Caco-2 (cell line): ENCODE measurements around the gene PEX1. TPM values are rescaled to one million over a fixed set of nuclear protein-coding genes. Genes with fewer than 3 reads are reported as not detected.
"Not testable (repeated sequence)": the region's sequence is repeated elsewhere in the genome, so short reads cannot be mapped to it uniquely, and the experiment has no call there.

Source experiments
- BruUV-seq: library from RNA; stranded (reverse); fragments of 400-500 nt; replicated peaks from 2 replicates; lab custom pipeline; 2021; lab: Mats Ljungman, UMichigan
- CTCF ChIA-PET: fragments of 300-600 bp; sonication (Branson Sonifier 250); formaldehyde crosslinking; loops from one replicate; lab custom pipeline; 2022; ENCODE audit warnings: antibody characterized with exemption; lab: Charles Lee
- POLR2A ChIA-PET: fragments of 300-600 bp; sonication (Branson Sonifier 250); formaldehyde crosslinking; loops from one replicate; lab custom pipeline; 2022; ENCODE audit warnings: antibody characterized with exemption; lab: Charles Lee
- DNase-seq, 2 experiments: peaks; one replicate each; pipeline versions ENCODE4 v3.0.0 to v3.0.0-alpha.2; 2020 to 2022
- H3K27me3 ChIP-seq: replicated peaks from 2 replicates; pipeline ENCODE4 v1.6.0; 2011; ENCODE audit warnings: low read length; ENCODE audit not compliant: control insufficient read depth, insufficient read depth
- H3K36me3 ChIP-seq: 2 replicates; pipeline ENCODE4 v1.5.1; 2011; ENCODE audit warnings: low read length; ENCODE audit not compliant: control insufficient read depth, insufficient read depth
- H3K4me1 ChIP-seq: fragments of 250-450 bp; sonication (Bioruptor Pico); 2 replicates; pipeline ENCODE4 v1.5.1; 2020; ENCODE audit warnings: mild to moderate bottlenecking
- H3K4me3 ChIP-seq: 2 replicates; pipeline ENCODE4 v1.5.1; 2011; ENCODE audit warnings: low read depth, mild to moderate bottlenecking, control low read depth, low read length
- H3K9me3 ChIP-seq: fragments of 250-450 bp; sonication (Bioruptor Pico); 2 replicates; pipeline ENCODE4 v1.5.1; 2020; ENCODE audit warnings: mild to moderate bottlenecking, moderate library complexity
- H3K27ac Mint-ChIP-seq: one replicate; pipeline ENCODE4 v1.8.0; 2022; ENCODE audit warnings: mixed read lengths; ENCODE audit not compliant: unreplicated experiment
- H3K27me3 Mint-ChIP-seq: one replicate; pipeline ENCODE4 v1.8.0; 2022; ENCODE audit warnings: mixed read lengths; ENCODE audit not compliant: insufficient read depth, unreplicated experiment
- H3K36me3 Mint-ChIP-seq: one replicate; pipeline ENCODE4 v1.8.0; 2022; ENCODE audit warnings: mild to moderate bottlenecking, mixed read lengths; ENCODE audit not compliant: insufficient read depth, unreplicated experiment
- H3K4me1 Mint-ChIP-seq: one replicate; pipeline ENCODE4 v1.8.0; 2022; ENCODE audit warnings: low read depth, mixed read lengths; ENCODE audit not compliant: unreplicated experiment
- H3K4me3 Mint-ChIP-seq: one replicate; pipeline ENCODE4 v1.8.0; 2022; ENCODE audit warnings: mild to moderate bottlenecking, moderate library complexity, mixed read lengths; ENCODE audit not compliant: unreplicated experiment
- H3K9me3 Mint-ChIP-seq: one replicate; pipeline ENCODE4 v1.8.0; 2022; ENCODE audit warnings: mixed read lengths; ENCODE audit not compliant: unreplicated experiment
- intact Hi-C: fragments of 100-400 bp; cut with micrococcal nuclease; formaldehyde crosslinking; loops from one replicate; pipeline ENCODE4 v1.10.0; 2022; ENCODE audit not compliant: unreplicated experiment
- total RNA-seq: library from RNA; stranded (reverse); gene quantifications from 2 replicates; pipeline ENCODE4 v1.2.3, GENCODE V29; 2022
- TF ChIP-seq, protein P1 (sequence below), 2 experiments: fragments of 200-600 bp in 1 of 2; IDR thresholded peaks; 1 replicate in 1 of 2; 2 replicates in 1 of 2; pipeline versions ENCODE4 v1.5.1 to v1.8.0; 2011 to 2022; ENCODE audit warnings: antibody characterized with exemption in 1 of 2, control low read depth in 1 of 2, inconsistent platforms in 1 of 2, low read depth in 1 of 2, low read length in 1 of 2, mild to moderate bottlenecking in 1 of 2, moderate library complexity in 1 of 2; ENCODE audit not compliant: insufficient read depth in 1 of 2, severe bottlenecking in 1 of 2, unreplicated experiment in 1 of 2

Gene PEX1
- total RNA-seq, 1 experiment from 2014 or later = 20.1 TPM

GRCh38 chr7:92547579-92547978 lies 19.3 kb upstream of the PEX1 start:
- H3K9me3 ChIP-seq = no peaks in the 10 kb centered on the region
- intact Hi-C loops = no loop called here
- H3K4me3 Mint-ChIP-seq = no peak overlapping the region
- no peaks in the 10 kb centered on the region for H3K4me1 ChIP-seq
- DNase-seq = no peak
- CTCF ChIA-PET = no interaction called here
- H3K36me3 Mint-ChIP-seq = no peaks in the 10 kb centered on the region
- TF ChIP-seq, protein P1, sequence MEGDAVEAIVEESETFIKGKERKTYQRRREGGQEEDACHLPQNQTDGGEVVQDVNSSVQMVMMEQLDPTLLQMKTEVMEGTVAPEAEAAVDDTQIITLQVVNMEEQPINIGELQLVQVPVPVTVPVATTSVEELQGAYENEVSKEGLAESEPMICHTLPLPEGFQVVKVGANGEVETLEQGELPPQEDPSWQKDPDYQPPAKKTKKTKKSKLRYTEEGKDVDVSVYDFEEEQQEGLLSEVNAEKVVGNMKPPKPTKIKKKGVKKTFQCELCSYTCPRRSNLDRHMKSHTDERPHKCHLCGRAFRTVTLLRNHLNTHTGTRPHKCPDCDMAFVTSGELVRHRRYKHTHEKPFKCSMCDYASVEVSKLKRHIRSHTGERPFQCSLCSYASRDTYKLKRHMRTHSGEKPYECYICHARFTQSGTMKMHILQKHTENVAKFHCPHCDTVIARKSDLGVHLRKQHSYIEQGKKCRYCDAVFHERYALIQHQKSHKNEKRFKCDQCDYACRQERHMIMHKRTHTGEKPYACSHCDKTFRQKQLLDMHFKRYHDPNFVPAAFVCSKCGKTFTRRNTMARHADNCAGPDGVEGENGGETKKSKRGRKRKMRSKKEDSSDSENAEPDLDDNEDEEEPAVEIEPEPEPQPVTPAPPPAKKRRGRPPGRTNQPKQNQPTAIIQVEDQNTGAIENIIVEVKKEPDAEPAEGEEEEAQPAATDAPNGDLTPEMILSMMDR (IDR thresholded peaks at IDR 0.05; ENCODE audit: insufficient read depth in 1 of 2, low read depth in 1 of 2, low read length in 1 of 2, severe bottlenecking in 1 of 2, unreplicated experiment in 1 of 2) = no peak
- no peak overlapping the region for H3K27ac Mint-ChIP-seq
- no TSS peak for BruUV-seq
- no peaks in the 10 kb centered on the region for H3K9me3 Mint-ChIP-seq
- no peaks in the 10 kb centered on the region for H3K4me1 Mint-ChIP-seq
- no peaks in the 10 kb centered on the region for H3K27me3 ChIP-seq
- POLR2A ChIA-PET = no interaction called here
- H3K36me3 ChIP-seq = no peaks in the 10 kb centered on the region
- H3K27me3 Mint-ChIP-seq = no peaks in the 10 kb centered on the region
- no peak overlapping the region for H3K4me3 ChIP-seq

- H3K27ac Mint-ChIP-seq = no peak overlapping the region
These were observed 18.7 kb upstream of the PEX1 start for GRCh38 chr7:92546856-92547497.

GRCh38 chr7:92545116-92545515 lies 16.8 kb upstream of the PEX1 start:
- H3K9me3 ChIP-seq, CTCF ChIA-PET, H3K27me3 ChIP-seq, H3K36me3 Mint-ChIP-seq, POLR2A ChIA-PET, DNase-seq, H3K4me1 ChIP-seq, H3K4me3 Mint-ChIP-seq, BruUV-seq, intact Hi-C loops, H3K36me3 ChIP-seq, H3K27ac Mint-ChIP-seq, H3K4me1 Mint-ChIP-seq, H3K27me3 Mint-ChIP-seq, H3K4me3 ChIP-seq: not testable (repeated sequence)
- peaks cover 16% of the 10 kb centered on the region for H3K9me3 Mint-ChIP-seq

More at GRCh38 chr7:92546856-92547497, 18.7 kb upstream of the PEX1 start:
- Mint-ChIP-seq H3K27me3 (no peaks in the 10 kb centered on the region), H3K4me1 (no peaks in the 10 kb centered on the region), H3K9me3 (peaks cover 4% of the 10 kb centered on the region), H3K36me3 (no peaks in the 10 kb centered on the region), H3K4me3 (no peak overlapping the region)
- Histone ChIP-seq H3K9me3 (no peaks in the 10 kb centered on the region), H3K36me3 (no peaks in the 10 kb centered on the region), H3K4me3 (no peak overlapping the region), H3K4me1 (no peaks in the 10 kb centered on the region), H3K27me3 (no peaks in the 10 kb centered on the region)
- TF ChIP-seq, protein P1 (IDR thresholded peaks at IDR 0.05; ENCODE audit: insufficient read depth in 1 of 2, low read depth in 1 of 2, low read length in 1 of 2, severe bottlenecking in 1 of 2, unreplicated experiment in 1 of 2) = no peak
- no TSS peak for BruUV-seq
- no peak for DNase-seq
- CTCF ChIA-PET = no interaction called here
- POLR2A ChIA-PET = no interaction called here
- intact Hi-C loops = no loop called here

- POLR2A ChIA-PET, DNase-seq, H3K4me1 Mint-ChIP-seq, H3K4me1 ChIP-seq, H3K36me3 Mint-ChIP-seq, H3K4me3 ChIP-seq, H3K9me3 ChIP-seq, CTCF ChIA-PET, H3K27me3 Mint-ChIP-seq, BruUV-seq, H3K36me3 ChIP-seq, H3K27ac Mint-ChIP-seq, intact Hi-C loops, H3K27me3 ChIP-seq, H3K4me3 Mint-ChIP-seq: not testable (repeated sequence)
- peaks cover 16% of the 10 kb centered on the region for H3K9me3 Mint-ChIP-seq
These were observed 15.2 kb upstream of the PEX1 start for GRCh38 chr7:92543542-92543941.
